ENCODE measurements around the gene COL6A2.

The COL6A2 gene

GRCh38 chr21:46097336-46098293, at the start of gene COL6A2:
TSS of gene COL6A2 (plus strand) at chr21:46098112.
- no peaks in the 10 kb centered on the region; the same call in 1 of the 2 replicates for H3K36me3 ChIP-seq (ENCODE audit: control insufficient read depth, insufficient read depth, low read length)
- DNase-seq (ENCODE audit: low read depth, low spot score), result no peak
- no peaks in the 10 kb centered on the region for H3K27me3 ChIP-seq (ENCODE audit: control insufficient read depth, insufficient read depth, low read length)
- H3K4me1 ChIP-seq (ENCODE audit: control insufficient read depth, insufficient read depth, low read length), result 0 out of 2 replicates have a peak, but pooled peaks cover 3% of the 10 kb centered on the region
- no peak within 1 kb of the TSS for H3K27ac ChIP-seq (ENCODE audit: low read length)
- H3K9me3 ChIP-seq (ENCODE audit: control insufficient read depth, insufficient read depth, low read length), result no peaks in the 10 kb centered on the region
- no CpG with 5 or more reads among the region's 83 CpGs for WGBS (ENCODE audit: insufficient coverage, insufficient read length)
- H3K4me3 ChIP-seq (ENCODE audit: low read length), result peak within 1 kb of the TSS; percentile 59

GRCh38 chr21:46048926-46049889, 48.7 kb upstream of the COL6A2 start:
- Histone ChIP-seq H3K4me1 (ENCODE audit: control insufficient read depth, insufficient read depth, low read length) (peaks cover 7% of the 10 kb centered on the region), H3K4me3 (ENCODE audit: low read length) (no peak overlapping the region), H3K9me3 (ENCODE audit: control insufficient read depth, insufficient read depth, low read length) (no peaks in the 10 kb centered on the region), H3K27ac (ENCODE audit: low read length) (no peak overlapping the region), H3K27me3 (ENCODE audit: control insufficient read depth, insufficient read depth, low read length) (no peaks in the 10 kb centered on the region), H3K36me3 (ENCODE audit: control insufficient read depth, insufficient read depth, low read length) (no peaks in the 10 kb centered on the region)
- WGBS (ENCODE audit: insufficient coverage, insufficient read length), result no CpG with 5 or more reads among the region's 27 CpGs
- no peak for DNase-seq (ENCODE audit: low read depth, low spot score)

GRCh38 chr21:46049890-46050667, 47.8 kb upstream of the COL6A2 start:
- peaks cover 7% of the 10 kb centered on the region for H3K4me1 ChIP-seq (ENCODE audit: control insufficient read depth, insufficient read depth, low read length)
- no peak overlapping the region for H3K4me3 ChIP-seq (ENCODE audit: low read length)
- H3K9me3 ChIP-seq (ENCODE audit: control insufficient read depth, insufficient read depth, low read length), result no peaks in the 10 kb centered on the region
- DNase-seq (ENCODE audit: low read depth, low spot score), result no peak
- H3K27ac ChIP-seq (ENCODE audit: low read length), result no peak overlapping the region
- no peaks in the 10 kb centered on the region for H3K36me3 ChIP-seq (ENCODE audit: control insufficient read depth, insufficient read depth, low read length)
- no CpG with 5 or more reads among the region's 33 CpGs for WGBS (ENCODE audit: insufficient coverage, insufficient read length)
- no peaks in the 10 kb centered on the region for H3K27me3 ChIP-seq (ENCODE audit: control insufficient read depth, insufficient read depth, low read length)

- Histone ChIP-seq H3K9me3 (ENCODE audit: control insufficient read depth, insufficient read depth, low read length) (no peaks in the 10 kb centered on the region), H3K27me3 (ENCODE audit: control insufficient read depth, insufficient read depth, low read length) (no peaks in the 10 kb centered on the region), H3K4me1 (ENCODE audit: control insufficient read depth, insufficient read depth, low read length) (peaks cover 7% of the 10 kb centered on the region)
Observed at GRCh38 chr21:46050668-46051378, 47.1 kb upstream of the COL6A2 start.

GRCh38 chr21:46051379-46051770, 46.5 kb upstream of the COL6A2 start:
- Histone ChIP-seq H3K36me3 (ENCODE audit: control insufficient read depth, insufficient read depth, low read length) (no peaks in the 10 kb centered on the region), H3K27me3 (ENCODE audit: control insufficient read depth, insufficient read depth, low read length) (no peaks in the 10 kb centered on the region), H3K4me1 (ENCODE audit: control insufficient read depth, insufficient read depth, low read length) (peaks cover 7% of the 10 kb centered on the region), H3K9me3 (ENCODE audit: control insufficient read depth, insufficient read depth, low read length) (no peaks in the 10 kb centered on the region), H3K27ac (ENCODE audit: low read length) (no peak overlapping the region), H3K4me3 (ENCODE audit: low read length) (no peak overlapping the region)
- DNase-seq (ENCODE audit: low read depth, low spot score), result no peak
- 100% methylated on average over 2 of the region's 16 CpGs for WGBS (ENCODE audit: insufficient coverage, insufficient read length)

More at GRCh38 chr21:46050668-46051378, 47.1 kb upstream of the COL6A2 start:
- no peak overlapping the region for H3K4me3 ChIP-seq (ENCODE audit: low read length)
- no CpG with 5 or more reads among the region's 22 CpGs for whole genome bisulfite sequencing (ENCODE audit: insufficient coverage, insufficient read length)
- H3K27ac ChIP-seq (ENCODE audit: low read length), result no peak overlapping the region
- no peak for DNase-seq (ENCODE audit: low read depth, low spot score)
- H3K36me3 ChIP-seq (ENCODE audit: control insufficient read depth, insufficient read depth, low read length), result no peaks in the 10 kb centered on the region

GRCh38 chr21:46051821-46052675, 45.9 kb upstream of the COL6A2 start:
- Histone ChIP-seq H3K4me1 (ENCODE audit: control insufficient read depth, insufficient read depth, low read length) (peaks cover 7% of the 10 kb centered on the region), H3K4me3 (ENCODE audit: low read length) (no peak overlapping the region), H3K27me3 (ENCODE audit: control insufficient read depth, insufficient read depth, low read length) (no peaks in the 10 kb centered on the region), H3K36me3 (ENCODE audit: control insufficient read depth, insufficient read depth, low read length) (no peaks in the 10 kb centered on the region), H3K9me3 (ENCODE audit: control insufficient read depth, insufficient read depth, low read length) (no peaks in the 10 kb centered on the region), H3K27ac (ENCODE audit: low read length) (no peak overlapping the region)
- no CpG with 5 or more reads among the region's 33 CpGs for WGBS (ENCODE audit: insufficient coverage, insufficient read length)
- DNase-seq (ENCODE audit: low read depth, low spot score), result no peak

- H3K9me3 ChIP-seq (ENCODE audit: control insufficient read depth, insufficient read depth, low read length), result no peaks in the 10 kb centered on the region
- H3K4me3 ChIP-seq (ENCODE audit: low read length), result no peak overlapping the region
- H3K36me3 ChIP-seq (ENCODE audit: control insufficient read depth, insufficient read depth, low read length), result no peaks in the 10 kb centered on the region
- H3K27me3 ChIP-seq (ENCODE audit: control insufficient read depth, insufficient read depth, low read length), result no peaks in the 10 kb centered on the region
- H3K27ac ChIP-seq (ENCODE audit: low read length), result no peak overlapping the region
- no peak for DNase-seq (ENCODE audit: low read depth, low spot score)
- peaks cover 7% of the 10 kb centered on the region for H3K4me1 ChIP-seq (ENCODE audit: control insufficient read depth, insufficient read depth, low read length)
- WGBS (ENCODE audit: insufficient coverage, insufficient read length), result no CpG with 5 or more reads among the region's 31 CpGs
Observed at GRCh38 chr21:46052703-46053651, 44.9 kb upstream of the COL6A2 start.

- Histone ChIP-seq H3K4me3 (ENCODE audit: low read length) (no peak overlapping the region), H3K4me1 (ENCODE audit: control insufficient read depth, insufficient read depth, low read length) (peaks cover 7% of the 10 kb centered on the region), H3K9me3 (ENCODE audit: control insufficient read depth, insufficient read depth, low read length) (no peaks in the 10 kb centered on the region), H3K36me3 (ENCODE audit: control insufficient read depth, insufficient read depth, low read length) (no peaks in the 10 kb centered on the region), H3K27me3 (ENCODE audit: control insufficient read depth, insufficient read depth, low read length) (no peaks in the 10 kb centered on the region), H3K27ac (ENCODE audit: low read length) (no peak overlapping the region)
- WGBS (ENCODE audit: insufficient coverage, insufficient read length), result no CpG with 5 or more reads among the region's 10 CpGs
- DNase-seq (ENCODE audit: low read depth, low spot score), result no peak
Observed at GRCh38 chr21:46054031-46054430, 43.9 kb upstream of the COL6A2 start.
